ENCODE data around the gene SLC38A11. TPM values are rescaled to one million over a fixed set of nuclear protein-coding genes. Genes with fewer than 3 reads are reported as not detected.

SLC38A11 gene
- total and polyA plus RNA-seq, 2 experiments from 2014 or later: not detected

DNA sequence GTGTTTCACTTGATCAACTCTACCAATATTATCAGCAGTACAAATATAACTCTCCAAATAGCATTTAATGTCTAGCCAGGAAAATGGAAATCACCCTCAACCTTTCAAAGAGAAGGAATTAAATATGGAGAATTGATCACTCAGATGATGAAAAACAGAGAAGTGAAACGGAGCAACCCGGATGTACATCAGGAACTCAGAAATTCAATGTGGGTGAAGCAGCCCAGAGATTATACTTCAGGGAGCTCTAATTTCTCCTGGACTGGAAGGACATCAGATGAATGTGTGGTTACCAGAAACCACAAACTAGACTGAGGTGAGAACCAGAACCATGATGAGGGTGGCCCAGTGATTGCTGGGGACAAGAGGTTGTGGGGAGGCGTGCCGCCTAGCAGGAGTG is 78.2 kb downstream of the SLC38A11 start:
- Histone ChIP-seq H3K79me2 (replicated peaks; ENCODE audit: insufficient read depth) (no peaks in the 10 kb centered on the region), H3K4me1 (ENCODE audit: insufficient read depth) (no peaks in the 10 kb centered on the region)
- no peak for DNase-seq (ENCODE audit: low spot score)

More for the DNA sequence above, 78.2 kb downstream of the SLC38A11 start:
- H3K36me3 Mint-ChIP-seq (ENCODE audit: low read depth): no peaks in the 10 kb centered on the region
- TF ChIP-seq EZH2 (IDR thresholded peaks at IDR 0.05; ENCODE audit: low read depth, unreplicated experiment) (no peak), NANOG (IDR thresholded peaks at IDR 0.05; ENCODE audit: borderline replicate concordance) (no peak), ZNF114 (CRISPR knock-in tag; IDR thresholded peaks at IDR 0.05) (no peak), JUNB (IDR thresholded peaks at IDR 0.05; ENCODE audit: unreplicated experiment) (no peak), ZNF331 (CRISPR knock-in tag; IDR thresholded peaks at IDR 0.05; ENCODE audit: low read depth) (no peak), STAT1 (IDR thresholded peaks at IDR 0.05; ENCODE audit: unreplicated experiment) (no peak), CREB1 (CRISPR knock-in tag; IDR thresholded peaks at IDR 0.05; ENCODE audit: low read depth) (no peak), POLR2AphosphoS5 (IDR thresholded peaks at IDR 0.05; ENCODE audit: low read depth) (no peak), EZH2phosphoT487 (IDR thresholded peaks at IDR 0.05; ENCODE audit: unreplicated experiment) (no peak)
- TF ChIP-seq, protein P1, sequence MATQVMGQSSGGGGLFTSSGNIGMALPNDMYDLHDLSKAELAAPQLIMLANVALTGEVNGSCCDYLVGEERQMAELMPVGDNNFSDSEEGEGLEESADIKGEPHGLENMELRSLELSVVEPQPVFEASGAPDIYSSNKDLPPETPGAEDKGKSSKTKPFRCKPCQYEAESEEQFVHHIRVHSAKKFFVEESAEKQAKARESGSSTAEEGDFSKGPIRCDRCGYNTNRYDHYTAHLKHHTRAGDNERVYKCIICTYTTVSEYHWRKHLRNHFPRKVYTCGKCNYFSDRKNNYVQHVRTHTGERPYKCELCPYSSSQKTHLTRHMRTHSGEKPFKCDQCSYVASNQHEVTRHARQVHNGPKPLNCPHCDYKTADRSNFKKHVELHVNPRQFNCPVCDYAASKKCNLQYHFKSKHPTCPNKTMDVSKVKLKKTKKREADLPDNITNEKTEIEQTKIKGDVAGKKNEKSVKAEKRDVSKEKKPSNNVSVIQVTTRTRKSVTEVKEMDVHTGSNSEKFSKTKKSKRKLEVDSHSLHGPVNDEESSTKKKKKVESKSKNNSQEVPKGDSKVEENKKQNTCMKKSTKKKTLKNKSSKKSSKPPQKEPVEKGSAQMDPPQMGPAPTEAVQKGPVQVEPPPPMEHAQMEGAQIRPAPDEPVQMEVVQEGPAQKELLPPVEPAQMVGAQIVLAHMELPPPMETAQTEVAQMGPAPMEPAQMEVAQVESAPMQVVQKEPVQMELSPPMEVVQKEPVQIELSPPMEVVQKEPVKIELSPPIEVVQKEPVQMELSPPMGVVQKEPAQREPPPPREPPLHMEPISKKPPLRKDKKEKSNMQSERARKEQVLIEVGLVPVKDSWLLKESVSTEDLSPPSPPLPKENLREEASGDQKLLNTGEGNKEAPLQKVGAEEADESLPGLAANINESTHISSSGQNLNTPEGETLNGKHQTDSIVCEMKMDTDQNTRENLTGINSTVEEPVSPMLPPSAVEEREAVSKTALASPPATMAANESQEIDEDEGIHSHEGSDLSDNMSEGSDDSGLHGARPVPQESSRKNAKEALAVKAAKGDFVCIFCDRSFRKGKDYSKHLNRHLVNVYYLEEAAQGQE (IDR thresholded peaks at IDR 0.05; ENCODE audit: unreplicated experiment): no peak
- TF ChIP-seq, protein P2, sequence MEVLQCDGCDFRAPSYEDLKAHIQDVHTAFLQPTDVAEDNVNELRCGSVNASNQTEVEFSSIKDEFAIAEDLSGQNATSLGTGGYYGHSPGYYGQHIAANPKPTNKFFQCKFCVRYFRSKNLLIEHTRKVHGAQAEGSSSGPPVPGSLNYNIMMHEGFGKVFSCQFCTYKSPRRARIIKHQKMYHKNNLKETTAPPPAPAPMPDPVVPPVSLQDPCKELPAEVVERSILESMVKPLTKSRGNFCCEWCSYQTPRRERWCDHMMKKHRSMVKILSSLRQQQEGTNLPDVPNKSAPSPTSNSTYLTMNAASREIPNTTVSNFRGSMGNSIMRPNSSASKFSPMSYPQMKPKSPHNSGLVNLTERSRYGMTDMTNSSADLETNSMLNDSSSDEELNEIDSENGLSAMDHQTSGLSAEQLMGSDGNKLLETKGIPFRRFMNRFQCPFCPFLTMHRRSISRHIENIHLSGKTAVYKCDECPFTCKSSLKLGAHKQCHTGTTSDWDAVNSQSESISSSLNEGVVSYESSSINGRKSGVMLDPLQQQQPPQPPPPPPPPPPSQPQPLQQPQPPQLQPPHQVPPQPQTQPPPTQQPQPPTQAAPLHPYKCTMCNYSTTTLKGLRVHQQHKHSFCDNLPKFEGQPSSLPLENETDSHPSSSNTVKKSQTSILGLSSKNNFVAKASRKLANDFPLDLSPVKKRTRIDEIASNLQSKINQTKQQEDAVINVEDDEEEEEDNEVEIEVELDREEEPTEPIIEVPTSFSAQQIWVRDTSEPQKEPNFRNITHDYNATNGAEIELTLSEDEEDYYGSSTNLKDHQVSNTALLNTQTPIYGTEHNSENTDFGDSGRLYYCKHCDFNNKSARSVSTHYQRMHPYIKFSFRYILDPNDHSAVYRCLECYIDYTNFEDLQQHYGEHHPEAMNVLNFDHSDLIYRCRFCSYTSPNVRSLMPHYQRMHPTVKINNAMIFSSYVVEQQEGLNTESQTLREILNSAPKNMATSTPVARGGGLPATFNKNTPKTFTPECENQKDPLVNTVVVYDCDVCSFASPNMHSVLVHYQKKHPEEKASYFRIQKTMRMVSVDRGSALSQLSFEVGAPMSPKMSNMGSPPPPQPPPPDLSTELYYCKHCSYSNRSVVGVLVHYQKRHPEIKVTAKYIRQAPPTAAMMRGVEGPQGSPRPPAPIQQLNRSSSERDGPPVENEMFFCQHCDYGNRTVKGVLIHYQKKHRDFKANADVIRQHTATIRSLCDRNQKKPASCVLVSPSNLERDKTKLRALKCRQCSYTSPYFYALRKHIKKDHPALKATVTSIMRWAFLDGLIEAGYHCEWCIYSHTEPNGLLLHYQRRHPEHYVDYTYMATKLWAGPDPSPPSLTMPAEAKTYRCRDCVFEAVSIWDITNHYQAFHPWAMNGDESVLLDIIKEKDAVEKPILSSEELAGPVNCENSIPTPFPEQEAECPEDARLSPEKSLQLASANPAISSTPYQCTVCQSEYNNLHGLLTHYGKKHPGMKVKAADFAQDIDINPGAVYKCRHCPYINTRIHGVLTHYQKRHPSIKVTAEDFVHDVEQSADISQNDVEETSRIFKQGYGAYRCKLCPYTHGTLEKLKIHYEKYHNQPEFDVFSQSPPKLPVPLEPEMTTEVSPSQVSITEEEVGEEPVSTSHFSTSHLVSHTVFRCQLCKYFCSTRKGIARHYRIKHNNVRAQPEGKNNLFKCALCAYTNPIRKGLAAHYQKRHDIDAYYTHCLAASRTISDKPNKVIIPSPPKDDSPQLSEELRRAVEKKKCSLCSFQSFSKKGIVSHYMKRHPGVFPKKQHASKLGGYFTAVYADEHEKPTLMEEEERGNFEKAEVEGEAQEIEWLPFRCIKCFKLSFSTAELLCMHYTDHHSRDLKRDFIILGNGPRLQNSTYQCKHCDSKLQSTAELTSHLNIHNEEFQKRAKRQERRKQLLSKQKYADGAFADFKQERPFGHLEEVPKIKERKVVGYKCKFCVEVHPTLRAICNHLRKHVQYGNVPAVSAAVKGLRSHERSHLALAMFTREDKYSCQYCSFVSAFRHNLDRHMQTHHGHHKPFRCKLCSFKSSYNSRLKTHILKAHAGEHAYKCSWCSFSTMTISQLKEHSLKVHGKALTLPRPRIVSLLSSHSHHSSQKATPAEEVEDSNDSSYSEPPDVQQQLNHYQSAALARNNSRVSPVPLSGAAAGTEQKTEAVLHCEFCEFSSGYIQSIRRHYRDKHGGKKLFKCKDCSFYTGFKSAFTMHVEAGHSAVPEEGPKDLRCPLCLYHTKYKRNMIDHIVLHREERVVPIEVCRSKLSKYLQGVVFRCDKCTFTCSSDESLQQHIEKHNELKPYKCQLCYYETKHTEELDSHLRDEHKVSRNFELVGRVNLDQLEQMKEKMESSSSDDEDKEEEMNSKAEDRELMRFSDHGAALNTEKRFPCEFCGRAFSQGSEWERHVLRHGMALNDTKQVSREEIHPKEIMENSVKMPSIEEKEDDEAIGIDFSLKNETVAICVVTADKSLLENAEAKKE (CRISPR knock-in tag; IDR thresholded peaks at IDR 0.05): no peak
- TF ChIP-seq, protein P3, sequence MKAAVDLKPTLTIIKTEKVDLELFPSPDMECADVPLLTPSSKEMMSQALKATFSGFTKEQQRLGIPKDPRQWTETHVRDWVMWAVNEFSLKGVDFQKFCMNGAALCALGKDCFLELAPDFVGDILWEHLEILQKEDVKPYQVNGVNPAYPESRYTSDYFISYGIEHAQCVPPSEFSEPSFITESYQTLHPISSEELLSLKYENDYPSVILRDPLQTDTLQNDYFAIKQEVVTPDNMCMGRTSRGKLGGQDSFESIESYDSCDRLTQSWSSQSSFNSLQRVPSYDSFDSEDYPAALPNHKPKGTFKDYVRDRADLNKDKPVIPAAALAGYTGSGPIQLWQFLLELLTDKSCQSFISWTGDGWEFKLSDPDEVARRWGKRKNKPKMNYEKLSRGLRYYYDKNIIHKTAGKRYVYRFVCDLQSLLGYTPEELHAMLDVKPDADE (IDR thresholded peaks at IDR 0.05): no peak
- Histone ChIP-seq H3K36me3 (ENCODE audit: insufficient read depth) (no peaks in the 10 kb centered on the region; the same call in 1 of the 2 replicates), H4K20me1 (replicated peaks; ENCODE audit: insufficient read depth) (no peaks in the 10 kb centered on the region), H2AFZ (no peak overlapping the region), H3F3A (replicated peaks; ENCODE audit: low read depth) (no peaks in the 10 kb centered on the region), H3K9me2 (ENCODE audit: insufficient read depth) (no peaks in the 10 kb centered on the region), H3K4me2 (no peak overlapping the region), H3K27ac (ENCODE audit: low read depth) (no peak overlapping the region), H3K4me3 (no peak overlapping the region), H3K27me3 (ENCODE audit: insufficient read depth) (no peaks in the 10 kb centered on the region)
- H3K4me1 Mint-ChIP-seq: peaks cover 4% of the 10 kb centered on the region; the same call in 1 of the 3 replicates
- no peak overlapping the region for H3K4me3 Mint-ChIP-seq
- no peaks in the 10 kb centered on the region for H3K27me3 Mint-ChIP-seq (ENCODE audit: insufficient read depth, low read depth, poor library complexity)
- peak overlapping the region; percentile 21; the same call in 1 of the 2 replicates for H3K27ac Mint-ChIP-seq
- ATAC-seq: no peak
- H3K9me3 Mint-ChIP-seq: no peaks in the 10 kb centered on the region

Data from GM23338 (cell line).